ENCODE results near the gene ANO1.

GRCh38 chr11:70123711-70124110, 45.6 kb downstream of the ANO1 start:
- no peak for TF ChIP-seq RBBP5 (IDR thresholded peaks at IDR 0.05; ENCODE audit: borderline replicate concordance, low read depth, low read length)
- TF ChIP-seq SIX5 (IDR thresholded peaks at IDR 0.05; ENCODE audit: low read depth, low read length), result no peak
- no peak for TF ChIP-seq CTCF (IDR thresholded peaks at IDR 0.05; ENCODE audit: control extremely low read depth in 1 of 3, insufficient read depth in 1 of 3, low read depth in 1 of 3, low read length in 3 of 3)
- TF ChIP-seq CBX8 (IDR thresholded peaks at IDR 0.05; ENCODE audit: borderline replicate concordance, low read depth, low read length), result no peak
- no peak for TF ChIP-seq SIN3A (conservative IDR thresholded peaks at IDR 0.05 in 1 of 2, IDR thresholded peaks at IDR 0.05 in 1 of 2; ENCODE audit: low read depth in 1 of 2, low read length in 2 of 2)
- TF ChIP-seq BACH1 (IDR thresholded peaks at IDR 0.05; ENCODE audit: low read length), result no peak
- TF ChIP-seq EZH2 (IDR thresholded peaks at IDR 0.05; ENCODE audit: low read depth, low read length, severe bottlenecking), result no peak
- no peak for TF ChIP-seq USF2 (IDR thresholded peaks at IDR 0.05; ENCODE audit: low read length)
- no peak for TF ChIP-seq RAD21 (IDR thresholded peaks at IDR 0.05 in 1 of 2, conservative IDR thresholded peaks at IDR 0.05 in 1 of 2; ENCODE audit: low read depth in 2 of 2, low read length in 2 of 2)
